Mucosa of descending colon (tissue), 3 donors: ENCODE results near the gene NEURL1B. TPM values are rescaled to one million over a fixed set of nuclear protein-coding genes. Genes with fewer than 3 reads are reported as not detected.

Source experiments
- ATAC-seq: fragments of 200-7000 bp; cut with Tn5 transposase; one replicate; pipeline ENCODE4 v1.9.1; 2020; ENCODE audit warnings: mild to moderate bottlenecking, moderate library complexity
- DNase-seq, 3 donors: peaks; one replicate each; pipeline ENCODE4 v3.0.0-alpha.2; 2020
- H3K36me3 ChIP-seq: fragments of 200-600 bp; one replicate; pipeline ENCODE4 v1.8.0; 2021; ENCODE audit warnings: low read depth, mild to moderate bottlenecking
- H3K4me1 ChIP-seq: fragments of 200-600 bp; one replicate; pipeline ENCODE4 v1.8.0; 2021; ENCODE audit warnings: low read depth, mild to moderate bottlenecking
- H3K4me3 ChIP-seq: fragments of 200-600 bp; one replicate; pipeline ENCODE4 v1.8.0; 2021; ENCODE audit warnings: mild to moderate bottlenecking
- H3K9me3 ChIP-seq: fragments of 200-600 bp; one replicate; pipeline ENCODE4 v1.8.0; 2021; ENCODE audit warnings: mild to moderate bottlenecking
- CTCF ChIP-seq: fragments of 200-600 bp; IDR thresholded peaks from one replicate; pipeline ENCODE4 v1.8.0; 2022; ENCODE audit warnings: antibody characterized with exemption, mild to moderate bottlenecking
- intact Hi-C, 2 donors: fragments of 100-400 bp; cut with DNase I in 1 of 2; cut with micrococcal nuclease in 1 of 2; formaldehyde crosslinking; loops; one replicate each; pipeline versions ENCODE4 v1.11.0 to v1.11.1; 2022; cut with DNase I, micrococcal nuclease
- total RNA-seq, 3 donors: library from RNA; stranded (reverse); fragmentation: NEBNext Ultra II Directional in 2 of 3; extraction: Animal tissue kit (Norgen Biotek cat#: 25700) in 2 of 3; gene quantifications; one replicate each; pipeline versions ENCODE4 v1.2.1 to v1.2.4, GENCODE V29; 2021 to 2023
- donor health status: DM: no; HTN: no; CAD: no; lungs with moderate emphysema.
- donor health status: DM: no; HTN: no; CAD: no.
- donor health status: DM: no; HTN: yes; CAD: no.

NEURL1B gene
- total RNA-seq, 3 donors from 2014 or later, result 65.7 to 97.6 (median 96.6) TPM

- H3K4me3 ChIP-seq, result no peak overlapping the region
- no peak for TF ChIP-seq CTCF
- ATAC-seq, result peak; percentile 11
- no peaks in the 10 kb centered on the region for H3K36me3 ChIP-seq
- peaks cover 12% of the 10 kb centered on the region for H3K4me1 ChIP-seq
- intact Hi-C loops, result no loop called here
- no peak for DNase-seq
- no peaks in the 10 kb centered on the region for H3K9me3 ChIP-seq
Observed at GRCh38 chr5:172731680-172732074, 90.6 kb downstream of the NEURL1B start.

- ATAC-seq (no peak), DNase-seq (no peak)
- Histone ChIP-seq H3K4me1 (peaks cover 12% of the 10 kb centered on the region), H3K36me3 (no peaks in the 10 kb centered on the region), H3K4me3 (no peak overlapping the region), H3K9me3 (no peaks in the 10 kb centered on the region)
- intact Hi-C loops, result no loop called here
- no peak for TF ChIP-seq CTCF
Observed at GRCh38 chr5:172732201-172732865, 91.3 kb downstream of the NEURL1B start.

- DNase-seq (peak; percentile 68 to 79 (median 73)), ATAC-seq (peak; percentile 83)
Observed at GRCh38 chr5:172733131-172733973, 92.3 kb downstream of the NEURL1B start.

GRCh38 chr5:172733974-172734346 lies 92.9 kb downstream of the NEURL1B start:
- intact Hi-C loops, result no loop called here
- peaks cover 12% of the 10 kb centered on the region for H3K4me1 ChIP-seq
- H3K9me3 ChIP-seq, result no peaks in the 10 kb centered on the region
- H3K36me3 ChIP-seq, result no peaks in the 10 kb centered on the region
- no peak for TF ChIP-seq CTCF
- no peak for ATAC-seq
- DNase-seq, result no peak
- no peak overlapping the region for H3K4me3 ChIP-seq

More at GRCh38 chr5:172733131-172733973, 92.3 kb downstream of the NEURL1B start:
- Histone ChIP-seq H3K4me1 (peaks cover 12% of the 10 kb centered on the region), H3K36me3 (no peaks in the 10 kb centered on the region), H3K9me3 (no peaks in the 10 kb centered on the region), H3K4me3 (no peak overlapping the region)
- TF ChIP-seq CTCF, result no peak
- intact Hi-C loops, result no loop called here

- ATAC-seq, result no peak
- DNase-seq, result no peak
- no peaks in the 10 kb centered on the region for H3K36me3 ChIP-seq
- no peak overlapping the region for H3K4me3 ChIP-seq
- H3K9me3 ChIP-seq, result no peaks in the 10 kb centered on the region
- TF ChIP-seq CTCF, result no peak
- peaks cover 12% of the 10 kb centered on the region for H3K4me1 ChIP-seq
- intact Hi-C loops, result no loop called here
Observed at GRCh38 chr5:172735141-172735831, 94.2 kb downstream of the NEURL1B start.
